Cardiac fibroblast (primary cell): ENCODE data around the gene DCDC2B.

ENCODE experiments used
- DNase-seq, 2 donors: peaks; one replicate each; pipeline versions ENCODE4 v3.0.0 to v3.0.0-alpha.2; 2010; ENCODE audit warnings: low read depth in 2 of 2
- H3K4me3 ChIP-seq, 2 donors: replicated peaks in 1 of 2; 1 replicate in 1 of 2; 2 replicates in 1 of 2; pipeline ENCODE4 v1.5.1; 2011; ENCODE audit warnings: low read depth in 2 of 2, low read length in 2 of 2, mild to moderate bottlenecking in 2 of 2, moderate library complexity in 1 of 2
- CTCF ChIP-seq: IDR thresholded peaks from one replicate; pipeline ENCODE4 v1.5.1; 2011; ENCODE audit warnings: low read depth, mild to moderate bottlenecking, low read length, inconsistent platforms

DCDC2B gene

GRCh38 chr1:32200226-32201010 is 8.5 kb upstream of the DCDC2B start, which contains the start of gene CCDC28B:
Gene CCDC28B, plus strand, starts transcription at chr1:32200595. Its CDS starts 1,341 bp downstream, at chr1:32201936.
- peak; percentile 69 to 76 for DNase-seq
- H3K4me3 ChIP-seq, result peak within 1 kb of the TSS; percentile 69 to 77
- no peak for TF ChIP-seq CTCF

- no peak for TF ChIP-seq CTCF
- DNase-seq, result peak; percentile 61 to 64
These were observed 7.7 kb upstream of the DCDC2B start for GRCh38 chr1:32201011-32201855.

GRCh38 chr1:32204943-32205361 is 3.9 kb upstream of the DCDC2B start:
- TF ChIP-seq CTCF, result no peak
- DNase-seq, result no peak
- H3K4me3 ChIP-seq, result peak overlapping the region; percentile 75 to 79

More at GRCh38 chr1:32201011-32201855, 7.7 kb upstream of the DCDC2B start:
- peak overlapping the region; percentile 69 to 77 for H3K4me3 ChIP-seq

GRCh38 chr1:32205401-32206370 is 3.2 kb upstream of the DCDC2B start, which contains the start of gene IQCC:
Gene IQCC, plus strand, starts transcription at chr1:32205671. Its CDS starts 11 bp downstream, at chr1:32205682.
- TF ChIP-seq CTCF, result no peak
- peak; percentile 77 to 84 for DNase-seq

GRCh38 chr1:32208469-32208868 is 420 bp upstream of the DCDC2B start:
- no peak overlapping the region for H3K4me3 ChIP-seq

More at GRCh38 chr1:32205401-32206370, 3.2 kb upstream of the DCDC2B start, which contains the start of gene IQCC:
- peak within 1 kb of the TSS; percentile 75 to 79 for H3K4me3 ChIP-seq

More at GRCh38 chr1:32208469-32208868, 420 bp upstream of the DCDC2B start:
- no peak for DNase-seq
- no peak for TF ChIP-seq CTCF
